Adrenal gland (tissue), 12 donors: Measurements from ENCODE around the gene IFRD2. TPM values are rescaled to one million over a fixed set of nuclear protein-coding genes. Genes with fewer than 3 reads are reported as not detected.
A peak's percentile ranks its signal among the peaks of the same experiment; 100 is the strongest.

ENCODE experiments used
- DNase-seq, 7 donors: peaks; one replicate each; pipeline ENCODE4 v3.0.0-alpha.2; 2019 to 2020
- H3K27ac ChIP-seq, 5 donors: fragments of 200-600 bp; sonication (generic) in 4 of 5; 1 replicate in 3 of 5; 2 replicates in 2 of 5; pipeline versions ENCODE4 v1.5.1 to v1.8.0; 2016 to 2020; ENCODE audit warnings: mild to moderate bottlenecking in 1 of 5
- H3K27me3 ChIP-seq: fragments of 200-600 bp; 2 replicates; pipeline ENCODE4 v1.8.0; 2021
- H3K36me3 ChIP-seq, 2 donors: fragments of 200-600 bp; replicated peaks in 1 of 2; 1 replicate in 1 of 2; 2 replicates in 1 of 2; pipeline versions ENCODE4 v1.5.1 to v1.8.0; 2018 to 2022
- H3K4me1 ChIP-seq, 2 donors: fragments of 200-600 bp; replicated peaks in 1 of 2; 1 replicate in 1 of 2; 2 replicates in 1 of 2; pipeline versions ENCODE4 v1.5.1 to v1.8.0; 2018 to 2021
- H3K4me3 ChIP-seq, 4 donors: fragments of 200-600 bp; sonication (generic) in 3 of 4; one replicate each; pipeline ENCODE4 v1.5.1; 2016 to 2018
- H3K9me3 ChIP-seq, 3 donors: fragments of 200-600 bp; sonication (generic) in 1 of 3; replicated peaks in 1 of 3; 1 replicate in 2 of 3; 2 replicates in 1 of 3; pipeline versions ENCODE4 v1.5.1 to v1.8.0; 2016 to 2021
- POLR2A ChIP-seq, 2 donors: fragments of 450-650 bp; IDR thresholded peaks; one replicate each; pipeline ENCODE4 v1.6.1; 2017; ENCODE audit warnings: antibody characterized with exemption in 2 of 2, mild to moderate bottlenecking in 2 of 2, moderate library complexity in 1 of 2
- WGBS, 4 donors: extraction: QIAGEN DNeasy Blood & Tissue Kit in 2 of 4; methylation state at CpG; one replicate each; pipeline versions ENCODE4 v1.1.5 to v1.1.7; 2013 to 2017; 5-methylcytosine and 5-hydroxymethylcytosine counted together
- intact Hi-C, 2 donors: fragments of 100-400 bp; cut with DNase I; formaldehyde crosslinking; loops; one replicate each; pipeline versions ENCODE4 v1.14.1 to v1.15.0; 2022 to 2023
- polyA plus RNA-seq, 3 donors: library from polyadenylated mRNA; stranded (reverse); fragments of 200-250 nt in 2 of 3; fragments of 350-450 nt in 1 of 3; fragmentation: Illumina TruSeq in 1 of 3; extraction: RNeasy Lipid Tissue Mini Kit (QIAGEN cat#74804) in 1 of 3; gene quantifications; one replicate each; pipeline ENCODE4 v1.2.3, GENCODE V29; 2013 to 2014
- total RNA-seq, 9 donors: library from RNA; depleted of rRNA in 4 of 9; stranded (reverse); fragments of >200 nt in 4 of 9; fragments of 120-200 nt in 1 of 9; fragmentation: NEBNext Ultra II Directional in 1 of 9; extraction: Animal tissue kit (Norgen Biotek cat#: 25700) in 1 of 9; gene quantifications; one replicate each; pipeline versions ENCODE4 v1.1.0 to v1.2.4, GENCODE V29; 2013 to 2023
- TF ChIP-seq, protein P1 (sequence below), 6 experiments: fragments of 450-650 bp in 4 of 6; fragments of 200-600 bp in 2 of 6; sonication (generic) in 1 of 6; IDR thresholded peaks; 1 replicate in 5 of 6; 2 replicates in 1 of 6; pipeline versions ENCODE4 v1.5.1 to v1.8.0; 2016 to 2021; ENCODE audit warnings: antibody characterized with exemption in 6 of 6, mild to moderate bottlenecking in 2 of 6, moderate library complexity in 1 of 6
- donor health status: healthy with polysubstance abuse.
- donor health status: Bipolar disorder and iron deficiency.
- donor health status: DM: yes; HTN: yes; CAD: no.
- donor health status: DM: no; HTN: no; CAD: no.
- donor health status: DM: no; HTN: no; CAD: no.
- donor health status: DM: yes; HTN: yes; CAD: no.

Gene IFRD2
- total and polyA plus RNA-seq, 12 donors: 31.6 to 182 (median 56.8) TPM

GRCh38 chr3:50267280-50267913 is 24.8 kb downstream of the IFRD2 start:
- intact Hi-C loops: no loop called here
- Histone ChIP-seq H3K4me1 (peaks cover 58 to 64% of the 10 kb centered on the region in 2 donors), H3K27ac (peak overlapping the region in 4 of 5 donors; percentile 87 to 97 (median 91)), H3K36me3 (no peaks in the 10 kb centered on the region), H3K4me3 (peak overlapping the region in 1 of 4 donors; percentile 35), H3K27me3 (no peaks in the 10 kb centered on the region), H3K9me3 (no peaks in the 10 kb centered on the region)
- TF ChIP-seq, protein P1, sequence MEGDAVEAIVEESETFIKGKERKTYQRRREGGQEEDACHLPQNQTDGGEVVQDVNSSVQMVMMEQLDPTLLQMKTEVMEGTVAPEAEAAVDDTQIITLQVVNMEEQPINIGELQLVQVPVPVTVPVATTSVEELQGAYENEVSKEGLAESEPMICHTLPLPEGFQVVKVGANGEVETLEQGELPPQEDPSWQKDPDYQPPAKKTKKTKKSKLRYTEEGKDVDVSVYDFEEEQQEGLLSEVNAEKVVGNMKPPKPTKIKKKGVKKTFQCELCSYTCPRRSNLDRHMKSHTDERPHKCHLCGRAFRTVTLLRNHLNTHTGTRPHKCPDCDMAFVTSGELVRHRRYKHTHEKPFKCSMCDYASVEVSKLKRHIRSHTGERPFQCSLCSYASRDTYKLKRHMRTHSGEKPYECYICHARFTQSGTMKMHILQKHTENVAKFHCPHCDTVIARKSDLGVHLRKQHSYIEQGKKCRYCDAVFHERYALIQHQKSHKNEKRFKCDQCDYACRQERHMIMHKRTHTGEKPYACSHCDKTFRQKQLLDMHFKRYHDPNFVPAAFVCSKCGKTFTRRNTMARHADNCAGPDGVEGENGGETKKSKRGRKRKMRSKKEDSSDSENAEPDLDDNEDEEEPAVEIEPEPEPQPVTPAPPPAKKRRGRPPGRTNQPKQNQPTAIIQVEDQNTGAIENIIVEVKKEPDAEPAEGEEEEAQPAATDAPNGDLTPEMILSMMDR (IDR thresholded peaks at IDR 0.05): no peak
- no peak for TF ChIP-seq POLR2A (IDR thresholded peaks at IDR 0.05)
- 35 to 67% (median 47%) methylated on average over 8 to 22 of the region's 22 CpGs for WGBS, 4 donors
- peak in 2 of 7 donors; percentile 24 to 35 for DNase-seq

GRCh38 chr3:50266836-50267235 is 25.4 kb downstream of the IFRD2 start:
- H3K4me1 ChIP-seq: peaks cover 54 to 62% of the 10 kb centered on the region in 2 donors
- 66 to 75% (median 74%) methylated on average over 5 to 7 of the region's 7 CpGs for WGBS, 4 donors
- H3K27me3 ChIP-seq: no peaks in the 10 kb centered on the region
- TF ChIP-seq POLR2A (IDR thresholded peaks at IDR 0.05): no peak
- TF ChIP-seq, protein P1 (IDR thresholded peaks at IDR 0.05): no peak
- H3K36me3 ChIP-seq: no peaks in the 10 kb centered on the region
- peak overlapping the region in 1 of 4 donors; percentile 35 for H3K4me3 ChIP-seq
- intact Hi-C loops: no loop called here
- H3K9me3 ChIP-seq: no peaks in the 10 kb centered on the region
- DNase-seq: peak in 1 of 7 donors; percentile 21
- peak overlapping the region in 4 of 5 donors; percentile 34 to 97 (median 91) for H3K27ac ChIP-seq

DNA sequence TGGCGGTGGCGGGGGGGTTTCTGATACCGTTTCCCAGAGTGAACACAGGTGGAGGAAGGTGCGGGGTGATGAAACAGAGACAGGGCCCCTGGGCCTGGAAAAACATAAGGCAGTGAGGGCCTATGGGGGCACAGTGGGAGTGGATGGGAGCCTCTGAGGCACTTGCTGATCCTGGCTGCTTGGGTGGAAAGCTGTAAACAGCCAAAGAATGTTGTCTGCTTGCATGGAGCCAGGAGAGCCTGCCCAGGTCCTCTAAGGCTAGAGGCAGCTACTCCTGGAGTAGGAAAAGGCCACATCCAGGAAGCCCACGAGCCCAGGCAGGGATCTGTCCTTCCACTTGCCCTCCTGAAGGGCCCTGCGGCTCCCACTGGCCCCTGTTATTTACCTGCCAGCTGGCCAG is 26.2 kb downstream of the IFRD2 start:
- TF ChIP-seq, protein P1 (IDR thresholded peaks at IDR 0.05): no peak
- no peak for TF ChIP-seq POLR2A (IDR thresholded peaks at IDR 0.05)
- no peaks in the 10 kb centered on the region for H3K9me3 ChIP-seq
- WGBS, 4 donors: 84 to 90% (median 86%) methylated on average over 4 to 6 of the region's 6 CpGs
- H3K27ac ChIP-seq: peak overlapping the region; percentile 86 to 97 (median 92)
- H3K27me3 ChIP-seq: no peaks in the 10 kb centered on the region
- H3K4me1 ChIP-seq: peaks cover 52 to 59% of the 10 kb centered on the region in 2 donors
- H3K4me3 ChIP-seq: no peak overlapping the region
- intact Hi-C loops: no loop called here
- no peak for DNase-seq
- H3K36me3 ChIP-seq: no peaks in the 10 kb centered on the region

DNA sequence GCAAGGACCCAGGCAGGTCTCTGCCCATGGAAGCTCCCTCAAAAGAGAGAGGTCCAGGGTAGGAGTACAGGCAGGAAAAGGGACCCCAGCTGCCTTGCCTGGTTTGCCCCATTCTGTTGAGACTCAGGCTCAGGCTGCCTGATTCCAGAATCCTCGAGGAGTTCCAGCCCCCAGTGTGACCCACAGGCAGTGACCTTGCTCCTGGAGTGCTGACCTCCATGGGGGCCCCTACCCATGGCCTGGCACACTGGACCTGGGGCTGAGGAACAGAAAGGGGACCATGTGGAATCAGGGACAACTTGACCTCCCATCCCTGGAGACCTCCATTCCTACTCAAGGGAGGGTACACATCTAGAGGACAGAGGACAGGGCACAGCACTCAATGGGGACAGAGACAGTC is 26.7 kb downstream of the IFRD2 start:
- intact Hi-C loops: no loop called here
- H3K9me3 ChIP-seq: no peaks in the 10 kb centered on the region
- H3K27ac ChIP-seq: peak overlapping the region; percentile 86 to 97 (median 92)
- no peak overlapping the region for H3K4me3 ChIP-seq
- TF ChIP-seq, protein P1 (IDR thresholded peaks at IDR 0.05): no peak
- TF ChIP-seq POLR2A (IDR thresholded peaks at IDR 0.05): no peak
- no peaks in the 10 kb centered on the region for H3K27me3 ChIP-seq
- WGBS, 4 donors: 41% methylated on average over 1 of the region's 1 CpG; no CpG with 5 or more reads in 2 of the 4 donors
- no peaks in the 10 kb centered on the region for H3K36me3 ChIP-seq
- peak in 1 of 7 donors; percentile 31 for DNase-seq
- H3K4me1 ChIP-seq: peaks cover 55 to 61% of the 10 kb centered on the region in 2 donors
